K562 (cell line): ENCODE data around the gene ELMO1. TPM values are rescaled to one million over a fixed set of nuclear protein-coding genes. Genes with fewer than 3 reads are reported as not detected.

Experiments
- HNRNPUL1 ChIP-seq: fragments of 200-400 bp; formaldehyde crosslinking; IDR thresholded peaks from 2 replicates; pipeline ENCODE4 v1.6.1; 2017; ENCODE audit warnings: low read length
- ZEB2 ChIP-seq: fragments of 450-650 bp; IDR thresholded peaks from 2 replicates; pipeline ENCODE4 v1.6.1; 2016
- ZKSCAN1 ChIP-seq: fragments of 150-350 bp; IDR thresholded peaks from 2 replicates; pipeline ENCODE4 v1.6.1; 2016; ENCODE audit warnings: low read depth, low read length
- ZNF507 ChIP-seq: conservative IDR thresholded peaks from 2 replicates; pipeline ENCODE4 v1.6.1; 2017; ENCODE audit warnings: missing genetic modification characterization, missing compliant biosample characterization
- polyA plus RNA-seq, 8 experiments: library from polyadenylated mRNA; depleted of rRNA in 4 of 8; stranded (reverse) in 5 of 8; unstranded in 3 of 8; fragments of >200 nt; fragmentation: Nextera tagmentation in 2 of 8; fragmentation: Illumina TruSeq in 1 of 8; extraction: Ambion mirVana in 2 of 8; extraction: Trizol in 1 of 8; gene quantifications; 2 replicates each; pipeline versions ENCODE4 v1.2.1 to v1.2.3, GENCODE V29; 2011 to 2014; ENCODE audit warnings: inconsistent platforms in 1 of 8, missing spikeins in 1 of 8
- total RNA-seq, 7 experiments: library from RNA; depleted of rRNA in 6 of 7; stranded (reverse); fragments of >200 nt in 6 of 7; fragmentation: Illumina TruSeq in 2 of 7; extraction: Trizol in 2 of 7; gene quantifications; 2 replicates each; pipeline versions ENCODE4 v1.2.1 to v1.2.3, GENCODE V29; 2011 to 2021; ENCODE audit warnings: low replicate concordance in 1 of 7
- TF ChIP-seq, protein P1 (sequence below): sonication (generic); formaldehyde crosslinking; IDR thresholded peaks from 2 replicates; pipeline ENCODE4 v1.8.0; 2023; ENCODE audit warnings: mild to moderate bottlenecking, missing genetic modification reagents
- TF ChIP-seq, protein P2 (sequence below): IDR thresholded peaks from 2 replicates; pipeline ENCODE4 v1.6.1; 2016; ENCODE audit warnings: missing genetic modification characterization, missing compliant biosample characterization
- TF ChIP-seq, protein P3 (sequence below): sonication (generic); IDR thresholded peaks from 2 replicates; pipeline ENCODE4 v1.6.1; 2016
- TF ChIP-seq, protein P4 (sequence below): sonication (generic); formaldehyde crosslinking; IDR thresholded peaks from 2 replicates; pipeline ENCODE4 v1.8.0; 2022; ENCODE audit warnings: mild to moderate bottlenecking, missing genetic modification reagents

The ELMO1 gene
- total and polyA plus RNA-seq, 9 of the 15 experiments (the other 6 are each of a cell fraction or from before 2014, with no cell fraction given): 0.36 to 7.2 (median 3.6) TPM

DNA sequence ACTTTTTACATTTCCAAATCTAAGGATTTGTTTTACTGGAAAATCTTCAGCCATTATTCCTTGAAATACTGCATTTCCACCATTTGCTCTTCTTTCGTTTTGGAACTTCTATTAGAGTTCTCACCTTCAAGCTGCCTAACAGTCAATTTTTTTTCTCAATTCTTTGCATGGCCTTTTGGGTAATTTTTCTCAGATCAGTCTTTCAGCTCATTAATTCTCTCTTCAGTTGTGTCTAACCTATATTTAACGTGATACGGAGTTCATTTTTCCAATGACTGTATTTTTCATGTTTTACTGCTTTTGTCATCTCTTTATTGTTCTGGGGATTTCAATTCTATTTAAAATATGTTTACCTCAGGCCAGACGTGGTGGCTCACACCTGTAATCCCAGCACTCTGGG is 600.7 kb downstream of the ELMO1 start (continued):
- TF ChIP-seq, protein P1, sequence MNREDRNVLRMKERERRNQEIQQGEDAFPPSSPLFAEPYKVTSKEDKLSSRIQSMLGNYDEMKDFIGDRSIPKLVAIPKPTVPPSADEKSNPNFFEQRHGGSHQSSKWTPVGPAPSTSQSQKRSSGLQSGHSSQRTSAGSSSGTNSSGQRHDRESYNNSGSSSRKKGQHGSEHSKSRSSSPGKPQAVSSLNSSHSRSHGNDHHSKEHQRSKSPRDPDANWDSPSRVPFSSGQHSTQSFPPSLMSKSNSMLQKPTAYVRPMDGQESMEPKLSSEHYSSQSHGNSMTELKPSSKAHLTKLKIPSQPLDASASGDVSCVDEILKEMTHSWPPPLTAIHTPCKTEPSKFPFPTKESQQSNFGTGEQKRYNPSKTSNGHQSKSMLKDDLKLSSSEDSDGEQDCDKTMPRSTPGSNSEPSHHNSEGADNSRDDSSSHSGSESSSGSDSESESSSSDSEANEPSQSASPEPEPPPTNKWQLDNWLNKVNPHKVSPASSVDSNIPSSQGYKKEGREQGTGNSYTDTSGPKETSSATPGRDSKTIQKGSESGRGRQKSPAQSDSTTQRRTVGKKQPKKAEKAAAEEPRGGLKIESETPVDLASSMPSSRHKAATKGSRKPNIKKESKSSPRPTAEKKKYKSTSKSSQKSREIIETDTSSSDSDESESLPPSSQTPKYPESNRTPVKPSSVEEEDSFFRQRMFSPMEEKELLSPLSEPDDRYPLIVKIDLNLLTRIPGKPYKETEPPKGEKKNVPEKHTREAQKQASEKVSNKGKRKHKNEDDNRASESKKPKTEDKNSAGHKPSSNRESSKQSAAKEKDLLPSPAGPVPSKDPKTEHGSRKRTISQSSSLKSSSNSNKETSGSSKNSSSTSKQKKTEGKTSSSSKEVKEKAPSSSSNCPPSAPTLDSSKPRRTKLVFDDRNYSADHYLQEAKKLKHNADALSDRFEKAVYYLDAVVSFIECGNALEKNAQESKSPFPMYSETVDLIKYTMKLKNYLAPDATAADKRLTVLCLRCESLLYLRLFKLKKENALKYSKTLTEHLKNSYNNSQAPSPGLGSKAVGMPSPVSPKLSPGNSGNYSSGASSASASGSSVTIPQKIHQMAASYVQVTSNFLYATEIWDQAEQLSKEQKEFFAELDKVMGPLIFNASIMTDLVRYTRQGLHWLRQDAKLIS (CRISPR knock-in tag): no peak
- no peak for TF ChIP-seq ZKSCAN1
- no peak for TF ChIP-seq ZNF507 (tag)
- no peak for TF ChIP-seq HNRNPUL1
- TF ChIP-seq, protein P2, sequence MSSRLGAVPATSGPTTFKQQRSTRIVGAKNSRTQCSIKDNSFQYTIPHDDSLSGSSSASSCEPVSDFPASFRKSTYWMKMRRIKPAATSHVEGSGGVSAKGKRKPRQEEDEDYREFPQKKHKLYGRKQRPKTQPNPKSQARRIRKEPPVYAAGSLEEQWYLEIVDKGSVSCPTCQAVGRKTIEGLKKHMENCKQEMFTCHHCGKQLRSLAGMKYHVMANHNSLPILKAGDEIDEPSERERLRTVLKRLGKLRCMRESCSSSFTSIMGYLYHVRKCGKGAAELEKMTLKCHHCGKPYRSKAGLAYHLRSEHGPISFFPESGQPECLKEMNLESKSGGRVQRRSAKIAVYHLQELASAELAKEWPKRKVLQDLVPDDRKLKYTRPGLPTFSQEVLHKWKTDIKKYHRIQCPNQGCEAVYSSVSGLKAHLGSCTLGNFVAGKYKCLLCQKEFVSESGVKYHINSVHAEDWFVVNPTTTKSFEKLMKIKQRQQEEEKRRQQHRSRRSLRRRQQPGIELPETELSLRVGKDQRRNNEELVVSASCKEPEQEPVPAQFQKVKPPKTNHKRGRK (tag): no peak
- TF ChIP-seq, protein P3, sequence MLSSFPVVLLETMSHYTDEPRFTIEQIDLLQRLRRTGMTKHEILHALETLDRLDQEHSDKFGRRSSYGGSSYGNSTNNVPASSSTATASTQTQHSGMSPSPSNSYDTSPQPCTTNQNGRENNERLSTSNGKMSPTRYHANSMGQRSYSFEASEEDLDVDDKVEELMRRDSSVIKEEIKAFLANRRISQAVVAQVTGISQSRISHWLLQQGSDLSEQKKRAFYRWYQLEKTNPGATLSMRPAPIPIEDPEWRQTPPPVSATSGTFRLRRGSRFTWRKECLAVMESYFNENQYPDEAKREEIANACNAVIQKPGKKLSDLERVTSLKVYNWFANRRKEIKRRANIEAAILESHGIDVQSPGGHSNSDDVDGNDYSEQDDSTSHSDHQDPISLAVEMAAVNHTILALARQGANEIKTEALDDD: no peak
- TF ChIP-seq, protein P4, sequence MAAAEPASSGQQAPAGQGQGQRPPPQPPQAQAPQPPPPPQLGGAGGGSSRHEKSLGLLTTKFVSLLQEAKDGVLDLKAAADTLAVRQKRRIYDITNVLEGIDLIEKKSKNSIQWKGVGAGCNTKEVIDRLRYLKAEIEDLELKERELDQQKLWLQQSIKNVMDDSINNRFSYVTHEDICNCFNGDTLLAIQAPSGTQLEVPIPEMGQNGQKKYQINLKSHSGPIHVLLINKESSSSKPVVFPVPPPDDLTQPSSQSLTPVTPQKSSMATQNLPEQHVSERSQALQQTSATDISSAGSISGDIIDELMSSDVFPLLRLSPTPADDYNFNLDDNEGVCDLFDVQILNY: no peak
- no peak for TF ChIP-seq ZEB2
- TF ChIP-seq, all 486 proteins: peak for 0
